H1 (cell line): Measurements from ENCODE around the gene GABBR1. TPM values are rescaled to one million over a fixed set of nuclear protein-coding genes. Genes with fewer than 3 reads are reported as not detected.

Experiments
- BACH1 ChIP-seq: IDR thresholded peaks from 2 replicates; pipeline ENCODE4 v1.6.1; 2012; ENCODE audit warnings: low read length, improper control_type of control experiment
- CHD1 ChIP-seq: IDR thresholded peaks from 2 replicates; pipeline ENCODE4 v1.6.1; 2012; ENCODE audit warnings: low read depth, low read length, improper control_type of control experiment
- EGR1 ChIP-seq: IDR thresholded peaks from 2 replicates; pipeline ENCODE4 v1.6.1; 2011; ENCODE audit warnings: low read depth, low read length, borderline replicate concordance
- EP300 ChIP-seq, 2 experiments: IDR thresholded peaks; 1 replicate in 1 of 2; 2 replicates in 1 of 2; pipeline ENCODE4 v1.6.1; 2011 to 2012; ENCODE audit warnings: low read depth in 2 of 2, low read length in 2 of 2, mild to moderate bottlenecking in 2 of 2, borderline replicate concordance in 1 of 2, inconsistent platforms in 1 of 2, moderate library complexity in 1 of 2
- GABPA ChIP-seq: IDR thresholded peaks from 2 replicates; pipeline ENCODE4 v1.6.1; 2011; ENCODE audit warnings: mild to moderate bottlenecking, low read length, moderate library complexity, borderline replicate concordance; ENCODE audit not compliant: insufficient read depth
- HDAC6 ChIP-seq: IDR thresholded peaks from one replicate; pipeline ENCODE4 v1.7.1; 2012; ENCODE audit warnings: low read depth, mild to moderate bottlenecking, inconsistent platforms, low read length, moderate library complexity
- KDM5A ChIP-seq: fragments of 200-600 bp; IDR thresholded peaks from 2 replicates; pipeline ENCODE4 v1.7.1; 2012; ENCODE audit warnings: mild to moderate bottlenecking, low read length, inconsistent platforms, mixed read lengths
- MAFK ChIP-seq: IDR thresholded peaks from 2 replicates; pipeline ENCODE4 v1.6.1; 2012; ENCODE audit warnings: low read depth, mild to moderate bottlenecking, improper control_type of control experiment, low read length
- YY1 ChIP-seq: IDR thresholded peaks from 2 replicates; pipeline ENCODE4 v1.6.1; 2011; ENCODE audit warnings: low read depth, mild to moderate bottlenecking, low read length
- polyA plus RNA-seq, 7 experiments: library from polyadenylated mRNA; depleted of rRNA in 3 of 7; stranded (reverse) in 5 of 7; unstranded in 2 of 7; fragments of >200 nt in 5 of 7; fragments of 200-250 nt in 2 of 7; gene quantifications; 1 replicate in 5 of 7; 2 replicates in 1 of 7; 4 replicates in 1 of 7; pipeline versions ENCODE4 v1.2.1 to v1.2.3, GENCODE V29; 2011 to 2013; ENCODE audit warnings: missing spikeins in 2 of 7, mixed read lengths in 2 of 7
- total RNA-seq: library from RNA; stranded (reverse); fragmentation: NEBNext Ultra II Directional; extraction: Animal tissue kit (Norgen Biotek cat#: 25700); gene quantifications from 2 replicates; pipeline ENCODE4 v1.2.1, GENCODE V29; 2021
- TF ChIP-seq, protein P1 (sequence below): fragments of 300-600 bp; sonication (generic); IDR thresholded peaks from 2 replicates; pipeline ENCODE4 v1.7.1; 2012; ENCODE audit warnings: low read length, moderate library complexity, mild to moderate bottlenecking, inconsistent platforms; ENCODE audit not compliant: insufficient replicate concordance

The GABBR1 gene
- total and polyA plus RNA-seq, 2 of the 8 experiments (the other 6 are each of a cell fraction or from before 2014, with no cell fraction given) = 75.9 to 78.3 TPM

DNA sequence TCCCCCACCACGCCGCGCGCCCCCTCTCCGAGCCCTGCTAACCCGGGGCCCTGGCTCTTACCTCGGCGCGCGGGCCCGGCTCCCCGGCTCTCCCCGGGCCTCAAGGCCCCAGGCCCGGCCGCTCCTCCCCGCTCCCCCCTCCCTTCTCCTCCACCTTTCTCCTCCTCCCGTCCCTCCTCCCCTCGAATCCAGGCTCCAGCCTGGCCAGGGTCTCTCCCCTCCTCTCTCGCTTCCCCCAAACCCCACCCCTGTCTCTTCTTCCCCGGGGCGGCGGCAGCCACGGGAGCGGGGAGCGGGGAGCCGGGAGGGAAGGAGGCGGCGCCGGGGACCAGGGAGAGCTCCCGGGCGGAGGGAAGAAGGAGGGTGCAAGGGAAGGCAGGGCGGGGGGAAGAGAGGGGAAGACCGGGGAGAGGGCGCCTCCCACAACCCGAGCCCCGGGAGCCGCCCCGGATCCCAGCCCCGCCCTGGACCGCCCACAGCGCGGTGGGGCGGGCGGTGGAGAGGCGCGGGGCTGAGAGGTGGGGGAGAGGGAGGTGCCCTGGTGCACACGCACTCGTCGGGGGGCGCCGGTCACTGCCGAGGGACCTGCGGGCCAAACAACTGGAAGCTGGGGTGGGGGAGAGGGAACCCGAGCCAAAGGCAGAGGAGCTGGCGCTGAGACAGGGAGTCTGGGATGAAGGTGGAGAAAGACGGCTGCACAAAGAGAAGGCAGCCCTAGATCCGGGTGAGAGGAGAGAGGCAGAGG, at the start of gene GABBR1 (continued):
- TF ChIP-seq EP300 (IDR thresholded peaks at IDR 0.05; ENCODE audit: borderline replicate concordance in 1 of 2, low read depth in 2 of 2, low read length in 2 of 2) = 0 out of 3 replicates have a peak, but pooled peaks of 1 of the 2 experiments have one; percentile 17
- peak; percentile 55; the same call in 1 of the 2 replicates for TF ChIP-seq EGR1
- TF ChIP-seq MAFK = no peak
- TF ChIP-seq KDM5A = no peak
- TF ChIP-seq GABPA = no peak
- TF ChIP-seq HDAC6 = no peak
- no peak; the same call in 1 of the 2 replicates for TF ChIP-seq BACH1
- no peak for TF ChIP-seq CHD1
- TF ChIP-seq, protein P1, sequence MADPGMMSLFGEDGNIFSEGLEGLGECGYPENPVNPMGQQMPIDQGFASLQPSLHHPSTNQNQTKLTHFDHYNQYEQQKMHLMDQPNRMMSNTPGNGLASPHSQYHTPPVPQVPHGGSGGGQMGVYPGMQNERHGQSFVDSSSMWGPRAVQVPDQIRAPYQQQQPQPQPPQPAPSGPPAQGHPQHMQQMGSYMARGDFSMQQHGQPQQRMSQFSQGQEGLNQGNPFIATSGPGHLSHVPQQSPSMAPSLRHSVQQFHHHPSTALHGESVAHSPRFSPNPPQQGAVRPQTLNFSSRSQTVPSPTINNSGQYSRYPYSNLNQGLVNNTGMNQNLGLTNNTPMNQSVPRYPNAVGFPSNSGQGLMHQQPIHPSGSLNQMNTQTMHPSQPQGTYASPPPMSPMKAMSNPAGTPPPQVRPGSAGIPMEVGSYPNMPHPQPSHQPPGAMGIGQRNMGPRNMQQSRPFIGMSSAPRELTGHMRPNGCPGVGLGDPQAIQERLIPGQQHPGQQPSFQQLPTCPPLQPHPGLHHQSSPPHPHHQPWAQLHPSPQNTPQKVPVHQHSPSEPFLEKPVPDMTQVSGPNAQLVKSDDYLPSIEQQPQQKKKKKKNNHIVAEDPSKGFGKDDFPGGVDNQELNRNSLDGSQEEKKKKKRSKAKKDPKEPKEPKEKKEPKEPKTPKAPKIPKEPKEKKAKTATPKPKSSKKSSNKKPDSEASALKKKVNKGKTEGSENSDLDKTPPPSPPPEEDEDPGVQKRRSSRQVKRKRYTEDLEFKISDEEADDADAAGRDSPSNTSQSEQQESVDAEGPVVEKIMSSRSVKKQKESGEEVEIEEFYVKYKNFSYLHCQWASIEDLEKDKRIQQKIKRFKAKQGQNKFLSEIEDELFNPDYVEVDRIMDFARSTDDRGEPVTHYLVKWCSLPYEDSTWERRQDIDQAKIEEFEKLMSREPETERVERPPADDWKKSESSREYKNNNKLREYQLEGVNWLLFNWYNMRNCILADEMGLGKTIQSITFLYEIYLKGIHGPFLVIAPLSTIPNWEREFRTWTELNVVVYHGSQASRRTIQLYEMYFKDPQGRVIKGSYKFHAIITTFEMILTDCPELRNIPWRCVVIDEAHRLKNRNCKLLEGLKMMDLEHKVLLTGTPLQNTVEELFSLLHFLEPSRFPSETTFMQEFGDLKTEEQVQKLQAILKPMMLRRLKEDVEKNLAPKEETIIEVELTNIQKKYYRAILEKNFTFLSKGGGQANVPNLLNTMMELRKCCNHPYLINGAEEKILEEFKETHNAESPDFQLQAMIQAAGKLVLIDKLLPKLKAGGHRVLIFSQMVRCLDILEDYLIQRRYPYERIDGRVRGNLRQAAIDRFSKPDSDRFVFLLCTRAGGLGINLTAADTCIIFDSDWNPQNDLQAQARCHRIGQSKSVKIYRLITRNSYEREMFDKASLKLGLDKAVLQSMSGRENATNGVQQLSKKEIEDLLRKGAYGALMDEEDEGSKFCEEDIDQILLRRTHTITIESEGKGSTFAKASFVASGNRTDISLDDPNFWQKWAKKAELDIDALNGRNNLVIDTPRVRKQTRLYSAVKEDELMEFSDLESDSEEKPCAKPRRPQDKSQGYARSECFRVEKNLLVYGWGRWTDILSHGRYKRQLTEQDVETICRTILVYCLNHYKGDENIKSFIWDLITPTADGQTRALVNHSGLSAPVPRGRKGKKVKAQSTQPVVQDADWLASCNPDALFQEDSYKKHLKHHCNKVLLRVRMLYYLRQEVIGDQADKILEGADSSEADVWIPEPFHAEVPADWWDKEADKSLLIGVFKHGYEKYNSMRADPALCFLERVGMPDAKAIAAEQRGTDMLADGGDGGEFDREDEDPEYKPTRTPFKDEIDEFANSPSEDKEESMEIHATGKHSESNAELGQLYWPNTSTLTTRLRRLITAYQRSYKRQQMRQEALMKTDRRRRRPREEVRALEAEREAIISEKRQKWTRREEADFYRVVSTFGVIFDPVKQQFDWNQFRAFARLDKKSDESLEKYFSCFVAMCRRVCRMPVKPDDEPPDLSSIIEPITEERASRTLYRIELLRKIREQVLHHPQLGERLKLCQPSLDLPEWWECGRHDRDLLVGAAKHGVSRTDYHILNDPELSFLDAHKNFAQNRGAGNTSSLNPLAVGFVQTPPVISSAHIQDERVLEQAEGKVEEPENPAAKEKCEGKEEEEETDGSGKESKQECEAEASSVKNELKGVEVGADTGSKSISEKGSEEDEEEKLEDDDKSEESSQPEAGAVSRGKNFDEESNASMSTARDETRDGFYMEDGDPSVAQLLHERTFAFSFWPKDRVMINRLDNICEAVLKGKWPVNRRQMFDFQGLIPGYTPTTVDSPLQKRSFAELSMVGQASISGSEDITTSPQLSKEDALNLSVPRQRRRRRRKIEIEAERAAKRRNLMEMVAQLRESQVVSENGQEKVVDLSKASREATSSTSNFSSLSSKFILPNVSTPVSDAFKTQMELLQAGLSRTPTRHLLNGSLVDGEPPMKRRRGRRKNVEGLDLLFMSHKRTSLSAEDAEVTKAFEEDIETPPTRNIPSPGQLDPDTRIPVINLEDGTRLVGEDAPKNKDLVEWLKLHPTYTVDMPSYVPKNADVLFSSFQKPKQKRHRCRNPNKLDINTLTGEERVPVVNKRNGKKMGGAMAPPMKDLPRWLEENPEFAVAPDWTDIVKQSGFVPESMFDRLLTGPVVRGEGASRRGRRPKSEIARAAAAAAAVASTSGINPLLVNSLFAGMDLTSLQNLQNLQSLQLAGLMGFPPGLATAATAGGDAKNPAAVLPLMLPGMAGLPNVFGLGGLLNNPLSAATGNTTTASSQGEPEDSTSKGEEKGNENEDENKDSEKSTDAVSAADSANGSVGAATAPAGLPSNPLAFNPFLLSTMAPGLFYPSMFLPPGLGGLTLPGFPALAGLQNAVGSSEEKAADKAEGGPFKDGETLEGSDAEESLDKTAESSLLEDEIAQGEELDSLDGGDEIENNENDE = no peak
- no peak; the same call in 1 of the 2 replicates for TF ChIP-seq YY1
